Activated naive CD4-positive, alpha-beta T cell treated with anti-CD3 and anti-CD28 coated beads, Interleukin-2, amount 10 ng/mL, durations not matched to agents 7 days and 5 days (primary cell): Measurements from ENCODE around the gene STARD3NL.
A peak's percentile ranks its signal among the peaks of the same experiment; 100 is the strongest.
"Not testable (repeated sequence)": the region's sequence is repeated elsewhere in the genome, so short reads cannot be mapped to it uniquely, and the experiment has no call there.

Experiments
- CTCF ChIA-PET: fragments of 350-600 bp; sonication (Branson Sonifier 250); formaldehyde crosslinking; loops from one replicate; lab custom pipeline; 2021; ENCODE audit warnings: antibody characterized with exemption; lab: Charles Lee
- DNase-seq: peaks from one replicate; pipeline ENCODE4 v3.0.0-alpha.2; 2020
- H3K27ac Mint-ChIP-seq: one replicate; pipeline ENCODE4 v1.8.0; 2021; ENCODE audit warnings: mild to moderate bottlenecking, moderate library complexity, mixed read lengths
- H3K27me3 Mint-ChIP-seq: one replicate; pipeline ENCODE4 v1.8.0; 2021; ENCODE audit warnings: mild to moderate bottlenecking, mixed read lengths
- H3K36me3 Mint-ChIP-seq: one replicate; pipeline ENCODE4 v1.8.0; 2021; ENCODE audit warnings: mixed read lengths
- H3K4me1 Mint-ChIP-seq: one replicate; pipeline ENCODE4 v1.8.0; 2021; ENCODE audit warnings: mixed read lengths
- H3K4me3 Mint-ChIP-seq: one replicate; pipeline ENCODE4 v1.8.0; 2021; ENCODE audit warnings: mild to moderate bottlenecking, moderate library complexity, mixed read lengths
- H3K9me3 Mint-ChIP-seq: one replicate; pipeline ENCODE4 v1.8.0; 2021; ENCODE audit warnings: mixed read lengths

STARD3NL gene

GRCh38 chr7:38243345-38243744 is 65.3 kb downstream of the STARD3NL start:
- H3K27ac Mint-ChIP-seq, H3K36me3 Mint-ChIP-seq, H3K9me3 Mint-ChIP-seq, CTCF ChIA-PET, H3K4me3 Mint-ChIP-seq, DNase-seq, H3K4me1 Mint-ChIP-seq: not testable (repeated sequence)
- H3K27me3 Mint-ChIP-seq: peaks cover 14% of the 10 kb centered on the region

- Mint-ChIP-seq H3K27ac (no peak overlapping the region), H3K27me3 (peaks cover 14% of the 10 kb centered on the region), H3K4me3 (no peak overlapping the region), H3K9me3 (no peaks in the 10 kb centered on the region), H3K4me1 (peaks cover 5% of the 10 kb centered on the region), H3K36me3 (peaks cover 5% of the 10 kb centered on the region)
- no peak for DNase-seq
- CTCF ChIA-PET: no interaction called here
Measured at GRCh38 chr7:38244516-38244915, 66.5 kb downstream of the STARD3NL start.

- peaks cover 13% of the 10 kb centered on the region for H3K27me3 Mint-ChIP-seq
- H3K4me1 Mint-ChIP-seq: peaks cover 5% of the 10 kb centered on the region
- H3K4me3 Mint-ChIP-seq: no peak overlapping the region
- H3K9me3 Mint-ChIP-seq: no peaks in the 10 kb centered on the region
- CTCF ChIA-PET: no interaction called here
- H3K36me3 Mint-ChIP-seq: peaks cover 7% of the 10 kb centered on the region
- no peak for DNase-seq
- H3K27ac Mint-ChIP-seq: peak overlapping the region; percentile 53
Measured at GRCh38 chr7:38245409-38245977, 67.4 kb downstream of the STARD3NL start.

DNA sequence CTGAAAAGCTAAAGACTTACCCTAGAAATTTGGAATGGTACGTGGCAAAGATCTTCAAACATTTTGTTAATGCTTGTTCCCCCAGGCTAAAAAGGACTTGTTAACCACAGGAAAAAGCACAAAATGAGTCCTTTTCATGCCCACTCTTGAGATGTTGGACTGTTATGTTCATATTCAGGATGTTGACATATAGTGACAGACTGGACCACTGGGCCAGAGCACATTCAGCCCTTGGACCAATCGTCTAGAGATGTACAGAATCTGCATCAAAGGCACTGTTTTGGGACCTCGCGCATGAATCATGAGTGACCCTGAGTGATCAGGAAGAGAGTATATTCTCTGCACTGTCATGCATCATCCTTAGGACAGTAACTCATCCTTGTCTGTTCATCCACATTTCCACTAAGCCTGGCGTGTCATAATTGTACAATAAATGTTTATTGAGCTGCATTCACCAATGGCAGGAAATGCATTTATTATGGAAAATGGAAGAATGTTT is 70.1 kb downstream of the STARD3NL start:
- peaks cover 11% of the 10 kb centered on the region for H3K27me3 Mint-ChIP-seq

DNA sequence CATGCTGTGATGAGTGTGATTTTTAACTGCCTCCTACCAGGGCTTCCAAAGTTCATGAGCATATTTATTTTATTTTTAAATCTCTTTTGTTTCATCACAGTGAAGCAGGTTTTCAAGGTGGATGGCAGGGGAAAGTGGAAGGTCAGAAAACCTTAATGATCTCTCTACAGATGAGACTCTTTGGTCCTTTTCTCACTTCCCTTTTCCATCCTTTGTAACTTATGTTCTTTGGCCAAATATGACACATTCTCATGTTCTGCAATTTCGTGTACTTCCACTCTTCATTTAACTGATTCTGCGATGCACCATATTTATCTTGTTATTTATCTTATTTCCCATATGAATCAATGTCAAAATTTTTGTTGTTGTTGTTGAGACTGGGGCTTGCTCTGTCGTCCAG is 71.8 kb downstream of the STARD3NL start:
- H3K4me3 Mint-ChIP-seq: peak overlapping the region; percentile 18
- not testable (repeated sequence) for H3K27me3 Mint-ChIP-seq, H3K9me3 Mint-ChIP-seq

More for the DNA sequence above, 70.1 kb downstream of the STARD3NL start:
- CTCF ChIA-PET: interaction anchor here (0.7 to 1.0 kb wide), 2 partner anchors 32 to 163 kb away, joined by 3 to 4 read pairs; no protein-coding TSS in a partner anchor
- Mint-ChIP-seq H3K36me3 (peaks cover 7% of the 10 kb centered on the region), H3K4me1 (peaks cover 5% of the 10 kb centered on the region), H3K9me3 (no peaks in the 10 kb centered on the region), H3K27ac (no peak overlapping the region), H3K4me3 (no peak overlapping the region)
- DNase-seq: no peak

GRCh38 chr7:38257350-38257677 is 79.3 kb downstream of the STARD3NL start:
- H3K27me3 Mint-ChIP-seq: no peaks in the 10 kb centered on the region
- no peak for DNase-seq
- no peaks in the 10 kb centered on the region for H3K4me1 Mint-ChIP-seq
- CTCF ChIA-PET: no interaction called here
- H3K4me3 Mint-ChIP-seq: no peak overlapping the region
- no peak overlapping the region for H3K27ac Mint-ChIP-seq
- no peaks in the 10 kb centered on the region for H3K36me3 Mint-ChIP-seq
- H3K9me3 Mint-ChIP-seq: no peaks in the 10 kb centered on the region

More for the DNA sequence above, 71.8 kb downstream of the STARD3NL start:
- H3K27ac Mint-ChIP-seq, H3K4me1 Mint-ChIP-seq, DNase-seq, H3K36me3 Mint-ChIP-seq, CTCF ChIA-PET: not testable (repeated sequence)

- H3K9me3 Mint-ChIP-seq, CTCF ChIA-PET, H3K4me3 Mint-ChIP-seq, H3K4me1 Mint-ChIP-seq, H3K36me3 Mint-ChIP-seq, DNase-seq, H3K27ac Mint-ChIP-seq, H3K27me3 Mint-ChIP-seq: not testable (repeated sequence)
Measured at GRCh38 chr7:38259157-38259556, 81.1 kb downstream of the STARD3NL start.

DNA sequence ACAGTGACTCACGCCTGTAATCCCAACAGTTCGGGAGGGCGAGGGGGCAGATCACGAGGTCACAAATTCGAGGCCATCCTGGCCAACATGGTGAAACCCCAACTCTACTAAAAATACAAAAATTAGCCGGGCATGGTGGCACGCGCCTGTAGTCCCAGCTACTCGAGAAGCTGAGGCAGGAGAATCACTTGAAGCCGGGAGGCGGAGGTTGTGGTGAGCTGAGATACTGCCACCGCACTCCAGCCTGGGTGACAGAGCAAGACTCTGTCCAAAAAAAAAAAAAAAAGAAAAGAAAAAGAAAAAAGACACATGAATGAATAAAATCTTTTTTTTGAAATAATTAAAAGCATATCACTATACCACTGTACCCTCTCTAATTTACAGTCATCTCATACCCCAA is 83.6 kb downstream of the STARD3NL start:
- H3K9me3 Mint-ChIP-seq, H3K27me3 Mint-ChIP-seq, H3K4me3 Mint-ChIP-seq, H3K4me1 Mint-ChIP-seq, DNase-seq, H3K27ac Mint-ChIP-seq, CTCF ChIA-PET, H3K36me3 Mint-ChIP-seq: not testable (repeated sequence)

- CTCF ChIA-PET, H3K27ac Mint-ChIP-seq, H3K36me3 Mint-ChIP-seq, H3K4me1 Mint-ChIP-seq, H3K27me3 Mint-ChIP-seq, DNase-seq, H3K4me3 Mint-ChIP-seq, H3K9me3 Mint-ChIP-seq: not testable (repeated sequence)
Measured at GRCh38 chr7:38262026-38262425, 84.0 kb downstream of the STARD3NL start.

DNA sequence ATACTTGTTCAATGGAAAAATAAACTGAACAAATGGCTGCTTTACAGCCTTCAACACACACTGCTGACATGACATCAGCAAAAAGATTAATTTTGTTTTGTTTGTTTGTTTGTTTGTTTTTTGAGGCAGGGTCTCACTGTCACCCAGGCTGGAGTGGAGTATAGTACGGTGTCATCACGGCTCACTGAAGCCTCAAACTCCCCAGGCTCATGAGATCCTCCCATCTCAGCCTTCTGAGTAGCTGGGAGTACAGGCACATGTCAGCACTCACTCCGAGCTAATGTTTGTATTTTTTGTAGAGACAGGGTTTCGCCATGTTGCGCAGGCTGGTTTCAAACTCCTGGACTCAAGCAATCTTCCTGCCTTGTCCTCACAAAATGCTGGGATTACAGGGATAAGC is 84.5 kb downstream of the STARD3NL start:
- Mint-ChIP-seq H3K36me3 (no peaks in the 10 kb centered on the region), H3K4me3 (no peak overlapping the region), H3K27ac (no peak overlapping the region), H3K27me3 (no peaks in the 10 kb centered on the region), H3K9me3 (no peaks in the 10 kb centered on the region), H3K4me1 (no peaks in the 10 kb centered on the region)
- DNase-seq: no peak
- CTCF ChIA-PET: no interaction called here

DNA sequence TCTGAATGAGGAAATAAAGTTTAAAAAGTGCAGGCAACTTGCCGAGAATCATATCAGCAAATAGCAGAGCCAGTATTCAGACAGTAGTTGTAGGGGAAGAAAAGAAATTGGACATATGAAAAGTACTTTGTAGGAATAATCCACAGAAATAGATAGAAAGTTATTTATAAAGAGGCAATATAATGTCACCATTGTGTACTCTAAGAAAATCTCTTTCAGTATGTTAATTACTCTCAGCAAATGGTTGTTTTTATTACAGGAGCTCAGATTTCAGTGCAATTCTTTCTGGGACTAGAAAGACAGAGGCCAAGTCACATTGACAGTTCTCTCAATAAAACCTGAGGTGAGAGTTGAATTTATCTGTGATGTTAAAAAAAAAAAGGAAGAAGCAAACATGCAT is 85.2 kb downstream of the STARD3NL start:
- H3K27ac Mint-ChIP-seq, H3K36me3 Mint-ChIP-seq, H3K4me3 Mint-ChIP-seq, CTCF ChIA-PET, H3K27me3 Mint-ChIP-seq, H3K4me1 Mint-ChIP-seq, DNase-seq, H3K9me3 Mint-ChIP-seq: not testable (repeated sequence)

GRCh38 chr7:38264602-38265001 is 86.6 kb downstream of the STARD3NL start:
- H3K36me3 Mint-ChIP-seq, CTCF ChIA-PET, DNase-seq, H3K9me3 Mint-ChIP-seq, H3K4me1 Mint-ChIP-seq, H3K27me3 Mint-ChIP-seq: not testable (repeated sequence)
- Mint-ChIP-seq H3K4me3 (peak overlapping the region; percentile 15), H3K27ac (peak overlapping the region; percentile 71)

- H3K27ac Mint-ChIP-seq, CTCF ChIA-PET, H3K27me3 Mint-ChIP-seq, H3K9me3 Mint-ChIP-seq, H3K36me3 Mint-ChIP-seq, H3K4me3 Mint-ChIP-seq, H3K4me1 Mint-ChIP-seq, DNase-seq: not testable (repeated sequence)
Measured at GRCh38 chr7:38265958-38266357, 87.9 kb downstream of the STARD3NL start.

GRCh38 chr7:38269704-38270346 is 91.8 kb downstream of the STARD3NL start:
- CTCF ChIA-PET: not testable (repeated sequence)

DNA sequence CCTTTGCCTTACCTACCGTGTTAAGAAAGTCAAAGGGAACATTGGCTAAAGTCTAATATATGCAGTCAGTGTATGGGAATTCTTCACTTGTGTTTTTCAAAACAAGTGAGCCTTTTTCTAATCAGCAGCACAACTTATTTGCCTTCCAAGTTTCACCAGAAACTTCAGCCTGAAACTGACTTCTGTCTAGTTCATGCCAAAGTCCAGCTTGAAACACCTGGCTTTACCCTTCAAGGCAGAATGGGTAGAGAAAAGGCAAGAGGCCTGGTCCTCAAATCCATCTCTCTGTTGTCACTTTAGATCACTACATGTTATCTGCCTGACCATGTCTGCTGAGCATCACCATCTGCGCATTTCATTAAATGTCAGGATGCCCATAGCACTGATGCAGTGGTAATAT is 92.4 kb downstream of the STARD3NL start:
- H3K4me1 Mint-ChIP-seq, H3K27me3 Mint-ChIP-seq, H3K9me3 Mint-ChIP-seq, H3K27ac Mint-ChIP-seq, DNase-seq, CTCF ChIA-PET, H3K4me3 Mint-ChIP-seq, H3K36me3 Mint-ChIP-seq: not testable (repeated sequence)

More at GRCh38 chr7:38269704-38270346, 91.8 kb downstream of the STARD3NL start:
- H3K36me3 Mint-ChIP-seq, DNase-seq, H3K27ac Mint-ChIP-seq, H3K27me3 Mint-ChIP-seq, H3K9me3 Mint-ChIP-seq, H3K4me3 Mint-ChIP-seq, H3K4me1 Mint-ChIP-seq: not testable (repeated sequence)
